DMS79 treated with DMSO at 0.1 percent for 48 hours (cell line): Measurements from ENCODE around the gene ZSCAN5B.
A peak's percentile ranks its signal among the peaks of the same experiment; 100 is the strongest.

ENCODE experiments used
- DNase-seq: peaks from one replicate; lab custom pipeline; 2025; lab: John Stamatoyannopoulos, UW

ZSCAN5B gene

DNA sequence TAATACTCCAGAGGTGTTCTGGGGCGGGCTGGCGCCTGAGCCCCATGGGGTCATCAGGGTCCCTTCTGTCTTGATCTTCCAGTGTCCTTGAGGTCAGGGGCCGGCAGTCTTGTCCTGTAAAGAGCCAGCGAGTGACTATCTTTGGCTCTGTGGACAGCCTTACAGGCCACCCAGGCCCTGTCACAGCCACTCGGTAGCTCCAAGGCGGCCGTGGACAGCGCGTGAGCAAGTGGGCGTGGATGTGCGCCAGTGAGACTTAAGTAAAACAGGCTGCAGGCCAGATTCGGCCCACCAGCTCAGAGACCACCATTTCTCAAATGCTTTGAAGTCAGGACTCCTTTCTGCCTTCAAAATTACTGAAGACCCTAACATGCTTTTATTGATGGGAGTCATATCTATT is 52.8 kb downstream of the ZSCAN5B start:
- DNase-seq, result no peak

DNA sequence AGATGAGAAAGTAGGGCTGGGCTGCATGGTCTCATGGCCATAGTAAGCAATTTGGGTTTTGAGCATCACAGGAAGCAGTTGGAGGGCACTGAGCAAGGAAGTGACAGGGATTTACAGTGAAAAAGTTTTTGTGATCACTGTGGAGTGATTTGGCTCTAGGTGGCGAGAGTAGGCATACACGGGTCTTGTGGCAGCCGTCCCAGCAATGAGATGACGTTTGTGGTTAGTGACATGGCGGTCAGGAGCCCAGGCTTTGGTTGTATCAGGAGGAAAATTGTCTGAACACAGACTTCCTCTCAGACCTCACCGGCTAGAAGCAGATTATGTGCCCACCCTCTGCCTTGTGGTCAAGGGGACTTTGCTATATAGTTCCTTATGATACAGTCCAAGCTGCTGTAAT is 53.2 kb downstream of the ZSCAN5B start:
- no peak for DNase-seq

DNA sequence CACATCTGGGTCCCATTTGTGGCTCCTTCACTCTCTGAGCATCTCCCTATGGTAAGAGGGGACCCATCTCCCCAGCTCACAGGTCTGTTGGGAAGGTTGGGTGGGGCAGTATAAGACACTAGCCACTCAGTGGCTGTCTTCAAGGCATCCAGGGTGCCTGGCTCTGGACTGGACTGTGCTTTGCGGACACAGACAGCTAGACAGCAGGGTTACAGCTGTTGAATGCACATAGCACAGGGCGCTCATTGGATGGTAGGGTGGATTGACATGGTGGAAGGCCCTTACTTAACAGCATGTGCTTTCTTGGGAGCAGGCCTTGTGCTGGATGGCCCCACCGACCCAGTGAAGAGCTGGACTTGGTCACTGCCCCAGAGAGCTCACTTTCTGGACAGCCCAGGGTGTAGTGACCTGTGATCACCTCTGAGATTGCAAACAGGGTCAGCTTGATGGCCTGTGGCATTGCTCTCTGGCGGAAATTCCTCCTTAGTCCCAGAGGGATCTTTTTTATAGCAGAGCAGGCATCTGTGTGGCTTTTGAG is 54.6 kb downstream of the ZSCAN5B start:
- no peak for DNase-seq

DNA sequence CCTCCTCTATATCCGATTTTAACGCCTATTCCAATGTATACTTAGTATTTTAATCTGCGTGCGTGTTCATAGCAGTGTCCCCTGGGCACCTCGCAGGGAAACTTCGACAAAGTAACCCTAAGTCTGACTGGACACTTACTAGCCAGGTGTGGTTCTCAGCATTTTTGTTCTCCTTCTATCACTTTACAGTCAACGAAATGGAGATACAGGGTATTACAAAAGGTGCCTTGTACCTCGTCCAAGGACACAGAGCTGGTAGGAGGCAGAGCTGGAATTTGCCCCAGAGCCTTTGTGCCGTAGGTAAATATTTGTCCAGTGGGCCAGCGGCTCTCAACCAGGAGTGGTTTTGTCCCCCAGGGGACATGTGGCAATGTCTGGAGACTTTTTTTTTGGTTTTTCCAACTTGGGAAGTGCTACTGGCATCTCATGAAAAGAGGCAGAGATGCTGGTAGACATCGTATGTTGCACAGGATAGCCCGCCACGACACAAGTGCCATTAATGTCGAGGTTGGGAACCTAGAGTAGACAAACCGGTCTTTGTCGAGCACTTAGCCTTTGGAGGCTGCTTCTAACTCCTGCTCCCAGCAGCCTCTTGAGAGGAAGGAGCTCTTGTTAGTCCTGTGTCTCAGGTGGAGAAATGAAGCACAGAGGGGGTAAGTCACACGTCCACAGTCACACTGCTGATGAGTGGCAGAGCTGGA is 55.3 kb downstream of the ZSCAN5B start:
- peak; percentile 92 for DNase-seq

DNA sequence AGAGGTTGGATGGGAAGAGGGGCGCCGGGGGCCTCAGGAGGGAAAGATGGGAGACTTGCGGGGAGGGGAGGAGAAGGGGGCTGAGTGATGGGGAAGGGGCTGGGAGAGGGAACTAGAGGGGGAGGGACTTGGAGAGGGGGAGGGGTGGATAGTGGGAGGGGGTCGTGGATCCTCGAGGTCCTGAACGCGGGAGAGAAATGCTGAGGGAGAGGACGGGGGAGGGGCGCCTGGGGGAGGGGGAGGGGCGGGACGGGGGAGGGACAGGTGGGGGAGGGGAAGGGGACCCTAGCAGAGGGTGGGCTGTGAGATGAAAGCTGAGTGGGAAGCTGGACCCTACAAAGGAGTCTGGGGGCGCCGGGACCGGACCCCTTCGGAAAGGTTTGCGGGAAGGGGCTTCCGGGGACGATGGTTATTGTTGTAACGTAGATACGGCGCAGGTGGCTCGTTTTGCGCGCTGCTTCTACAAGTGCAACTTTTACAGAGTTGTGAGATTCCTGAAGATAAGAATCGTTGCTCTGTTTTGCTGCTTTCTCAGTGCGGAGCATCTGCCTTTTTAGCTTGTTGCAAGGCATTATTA is 56.1 kb downstream of the ZSCAN5B start:
- DNase-seq, result no peak

DNA sequence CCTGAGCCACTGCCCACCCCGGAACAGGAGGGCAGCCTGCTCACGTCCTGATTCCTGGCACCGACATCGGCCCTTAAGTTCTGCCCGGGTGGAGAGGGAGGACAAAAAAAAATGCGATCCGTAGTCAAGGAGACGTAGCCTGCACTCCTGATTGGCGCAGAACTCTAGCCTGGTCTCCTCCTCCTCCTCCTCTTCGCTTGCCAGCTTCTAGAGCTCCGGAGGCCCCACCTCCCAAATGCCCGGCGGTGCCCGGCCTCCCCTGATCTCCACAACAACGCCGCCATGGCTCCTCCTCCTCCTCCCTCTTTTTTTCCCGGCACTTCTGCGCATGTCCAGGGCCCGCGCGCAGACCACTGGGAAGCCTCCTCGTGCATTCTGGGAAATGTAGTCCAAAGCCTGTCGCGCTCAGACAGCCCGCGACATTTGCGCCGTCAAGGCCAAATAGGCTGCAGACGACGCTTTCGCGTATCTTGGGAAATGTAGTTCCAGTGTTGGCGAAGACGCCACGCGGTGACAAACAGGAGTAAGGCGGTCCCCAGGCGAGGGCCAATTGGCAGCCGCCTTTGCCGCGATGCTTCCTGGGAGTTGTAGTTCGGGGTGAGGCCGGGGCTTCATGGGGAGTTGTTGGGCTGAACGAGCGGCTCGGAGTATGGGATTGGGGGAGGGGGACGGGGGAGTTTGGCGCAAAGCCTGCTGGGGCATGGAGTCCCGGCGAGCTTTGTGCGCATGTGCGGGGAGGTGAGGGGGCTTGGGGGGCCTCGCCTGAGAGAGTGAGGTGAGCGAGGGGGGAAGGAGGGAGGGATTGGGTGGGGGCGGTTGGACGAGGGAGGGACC is 56.8 kb downstream of the ZSCAN5B start, which contains the start of gene ZNF444:
ZNF444 (plus strand) TSS at position 705 of the 834 bp plus-strand sequence. CDS start 5,625 bp downstream, outside the sequence.
- peak; percentile 100 for DNase-seq

DNA sequence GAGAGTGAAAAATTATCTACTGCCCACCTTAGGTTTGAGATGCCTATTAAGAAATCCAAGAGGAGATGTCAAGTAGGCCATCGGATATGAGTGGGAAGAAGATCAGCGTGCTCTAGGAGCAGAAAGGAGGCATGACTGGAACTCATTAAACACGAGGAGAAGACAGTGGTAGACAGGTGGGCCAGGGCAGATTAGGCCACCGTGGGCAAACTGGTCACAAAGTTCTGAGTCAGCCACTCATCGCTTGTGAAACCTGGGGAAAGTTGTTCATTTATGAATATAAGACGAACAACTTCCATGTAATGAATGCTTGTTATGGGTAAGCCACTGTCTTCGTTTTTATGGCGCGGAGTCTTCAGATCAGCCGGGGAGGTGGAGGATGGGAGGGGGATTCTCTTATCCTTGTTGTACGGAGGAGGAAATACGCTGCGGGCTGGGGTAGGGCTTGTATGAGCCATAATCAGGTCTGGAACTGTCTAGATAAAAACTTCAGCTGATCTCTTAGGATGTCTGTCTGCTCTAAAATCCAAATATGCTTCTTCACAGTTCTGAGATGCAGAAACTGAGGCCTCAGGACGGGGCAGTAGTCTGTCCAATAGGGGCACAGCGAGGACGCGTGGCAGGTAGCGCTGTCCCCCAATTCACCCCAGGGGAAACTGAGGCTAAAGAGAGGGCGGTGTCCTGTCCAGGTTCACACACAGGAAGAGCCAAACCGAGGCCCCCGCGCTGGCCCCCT is 57.6 kb downstream of the ZSCAN5B start:
- no peak for DNase-seq
